Stimulated activated naive CD8-positive, alpha-beta T cell treated with anti-CD3 and anti-CD28 coated beads, Interleukin-15, amount 100 ng/mL, for 72 hours (primary cell): ENCODE results near the gene ADGRB2.
A peak's percentile ranks its signal among the peaks of the same experiment; 100 is the strongest.

ENCODE experiments used
- ATAC-seq: fragments of 150-1000 bp; cut with Tn5 transposase; 2 replicates; pipeline ENCODE4 v1.10.0; 2021; ENCODE audit warnings: mild to moderate bottlenecking, moderate library complexity
- DNase-seq, 2 donors: peaks; one replicate each; pipeline ENCODE4 v3.0.0; 2021 to 2022
- H3K27ac Mint-ChIP-seq, 2 donors: one replicate each; pipeline ENCODE4 v1.8.0; 2022; ENCODE audit warnings: mild to moderate bottlenecking in 2 of 2, mixed read lengths in 2 of 2, moderate library complexity in 2 of 2
- H3K27me3 Mint-ChIP-seq: one replicate; pipeline ENCODE4 v1.8.0; 2022; ENCODE audit warnings: mixed read lengths
- H3K4me1 Mint-ChIP-seq: one replicate; pipeline ENCODE4 v1.8.0; 2022; ENCODE audit warnings: mild to moderate bottlenecking, mixed read lengths
- H3K4me3 Mint-ChIP-seq, 2 donors: one replicate each; pipeline ENCODE4 v1.8.0; 2022; ENCODE audit warnings: mild to moderate bottlenecking in 2 of 2, mixed read lengths in 2 of 2, moderate library complexity in 1 of 2
- H3K9me3 Mint-ChIP-seq, 2 donors: one replicate each; pipeline ENCODE4 v1.8.0; 2022; ENCODE audit warnings: mixed read lengths in 2 of 2

The ADGRB2 gene

DNA sequence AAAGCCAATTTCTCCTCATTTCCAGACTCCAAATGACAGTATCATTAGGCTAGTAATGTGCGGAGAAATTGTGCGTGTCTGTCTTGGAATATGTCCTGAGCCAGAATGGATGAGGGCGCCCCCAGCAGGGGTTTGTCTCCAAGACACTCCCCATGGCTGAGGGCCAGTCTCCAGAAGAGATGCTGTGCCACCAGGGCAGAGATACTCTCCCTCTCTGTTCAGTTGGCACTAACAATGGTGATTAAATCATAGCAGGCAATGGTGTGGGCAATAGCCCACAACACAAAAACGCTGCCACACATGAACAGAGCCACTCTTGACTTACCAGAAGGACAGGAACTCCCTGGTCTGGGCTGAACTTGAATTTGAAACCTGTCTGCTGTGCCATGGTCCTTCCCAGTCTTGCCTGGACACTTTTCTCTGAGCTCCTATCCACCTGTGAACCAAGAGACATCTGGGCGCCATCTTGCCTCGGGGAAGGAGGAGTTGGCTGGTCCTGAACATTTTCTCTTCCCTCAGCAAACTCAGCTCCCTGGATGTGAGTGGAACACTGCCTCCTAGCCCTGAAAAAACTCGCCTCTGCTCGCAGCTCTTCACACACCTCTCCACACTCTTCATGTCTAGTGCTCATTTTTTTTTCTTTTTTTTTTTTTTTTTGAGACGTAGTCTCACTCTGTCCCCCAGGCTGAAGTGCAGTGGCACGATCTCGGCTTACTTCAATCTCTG, 14.8 kb upstream of the ADGRB2 start:
- no peak for ATAC-seq
- Mint-ChIP-seq H3K9me3 (no peaks in the 10 kb centered on the region), H3K4me3 (no peak overlapping the region), H3K27ac (peak overlapping the region in 1 of 2 donors; percentile 56), H3K4me1 (peaks cover 11% of the 10 kb centered on the region), H3K27me3 (peaks cover 38% of the 10 kb centered on the region)
- DNase-seq, result no peak

GRCh38 chr1:31776516-31776915, 12.4 kb upstream of the ADGRB2 start:
- Mint-ChIP-seq H3K27me3 (peaks cover 60% of the 10 kb centered on the region), H3K4me3 (no peak overlapping the region), H3K4me1 (peaks cover 35% of the 10 kb centered on the region), H3K27ac (no peak overlapping the region), H3K9me3 (no peaks in the 10 kb centered on the region)
- DNase-seq (no peak), ATAC-seq (no peak)

DNA sequence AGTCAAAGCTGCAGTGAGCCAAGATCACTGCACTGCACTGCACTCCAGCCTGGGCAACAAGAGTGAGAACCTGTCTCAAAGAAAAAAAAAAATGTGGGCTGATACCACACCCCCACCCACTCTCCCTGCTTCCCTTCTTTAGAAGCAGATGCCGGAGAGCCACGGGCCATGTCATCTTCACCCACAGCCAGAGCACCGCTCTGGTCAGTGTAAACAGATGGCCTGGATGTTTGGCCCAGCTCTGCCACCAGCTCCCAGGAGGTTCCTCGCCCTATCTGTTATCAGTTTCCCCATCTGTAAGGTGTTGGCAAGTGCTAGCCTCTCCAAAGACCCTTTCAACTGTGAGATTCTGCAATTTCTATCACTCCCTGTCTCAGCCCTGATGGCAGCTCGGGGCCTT, 11.9 kb upstream of the ADGRB2 start:
- no peak overlapping the region for H3K4me3 Mint-ChIP-seq
- peaks cover 64% of the 10 kb centered on the region for H3K27me3 Mint-ChIP-seq
- DNase-seq (no peak), ATAC-seq (no peak)
- H3K9me3 Mint-ChIP-seq, result no peaks in the 10 kb centered on the region
- H3K4me1 Mint-ChIP-seq, result peaks cover 40% of the 10 kb centered on the region
- no peak overlapping the region for H3K27ac Mint-ChIP-seq

- no peak for DNase-seq
- no peak for ATAC-seq
- Mint-ChIP-seq H3K4me1 (peaks cover 41% of the 10 kb centered on the region), H3K4me3 (no peak overlapping the region), H3K27me3 (peaks cover 69% of the 10 kb centered on the region), H3K27ac (no peak overlapping the region), H3K9me3 (no peaks in the 10 kb centered on the region)
Observed at GRCh38 chr1:31775210-31775999, 11.3 kb upstream of the ADGRB2 start.

DNA sequence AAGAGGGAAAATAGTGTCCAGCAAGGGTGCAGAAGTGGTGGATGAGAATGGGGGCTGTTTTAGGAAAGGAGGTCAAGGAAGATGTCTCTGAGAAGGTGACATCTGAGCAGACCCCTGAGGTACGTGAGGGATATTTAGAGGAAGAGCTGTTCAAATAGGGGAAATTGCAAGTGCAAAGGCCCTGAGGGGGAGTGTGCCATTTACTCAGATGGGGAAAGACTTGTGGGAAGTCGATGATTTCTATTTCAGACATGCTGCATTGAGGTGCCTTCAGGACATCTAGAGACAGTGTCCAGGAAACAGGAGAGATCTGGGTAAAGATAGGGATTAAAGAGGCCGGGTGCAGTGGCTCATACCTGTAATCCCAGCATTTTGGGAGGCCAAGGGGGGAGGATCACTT, 10.4 kb upstream of the ADGRB2 start:
- DNase-seq, result no peak
- ATAC-seq, result no peak
- no peak overlapping the region for H3K4me3 Mint-ChIP-seq
- H3K27me3 Mint-ChIP-seq, result peaks cover 69% of the 10 kb centered on the region
- H3K9me3 Mint-ChIP-seq, result no peaks in the 10 kb centered on the region
- peaks cover 48% of the 10 kb centered on the region for H3K4me1 Mint-ChIP-seq
- H3K27ac Mint-ChIP-seq, result no peak overlapping the region

DNA sequence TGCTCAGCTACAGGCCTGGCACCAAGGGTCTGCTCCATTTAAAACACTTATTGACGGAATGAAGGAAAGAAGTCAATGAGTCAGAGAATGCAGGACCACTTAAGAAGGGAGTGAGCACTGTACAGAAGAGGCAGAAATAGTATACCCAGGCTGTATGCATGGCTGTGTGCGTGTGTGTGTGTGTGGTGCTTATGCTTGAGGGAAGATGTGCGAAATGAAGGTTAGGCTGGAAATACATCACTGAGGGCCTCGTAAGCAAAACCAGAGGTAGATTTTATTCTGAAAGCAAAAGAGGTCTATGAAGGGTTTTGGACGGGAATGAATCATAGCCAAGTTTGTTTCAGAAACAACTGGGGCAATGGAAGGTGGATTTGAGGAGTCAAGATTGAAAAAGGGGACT, 9.7 kb upstream of the ADGRB2 start:
- DNase-seq (no peak), ATAC-seq (no peak)
- Mint-ChIP-seq H3K27ac (no peak overlapping the region), H3K4me1 (peaks cover 55% of the 10 kb centered on the region), H3K9me3 (no peaks in the 10 kb centered on the region), H3K27me3 (peaks cover 69% of the 10 kb centered on the region), H3K4me3 (no peak overlapping the region)

DNA sequence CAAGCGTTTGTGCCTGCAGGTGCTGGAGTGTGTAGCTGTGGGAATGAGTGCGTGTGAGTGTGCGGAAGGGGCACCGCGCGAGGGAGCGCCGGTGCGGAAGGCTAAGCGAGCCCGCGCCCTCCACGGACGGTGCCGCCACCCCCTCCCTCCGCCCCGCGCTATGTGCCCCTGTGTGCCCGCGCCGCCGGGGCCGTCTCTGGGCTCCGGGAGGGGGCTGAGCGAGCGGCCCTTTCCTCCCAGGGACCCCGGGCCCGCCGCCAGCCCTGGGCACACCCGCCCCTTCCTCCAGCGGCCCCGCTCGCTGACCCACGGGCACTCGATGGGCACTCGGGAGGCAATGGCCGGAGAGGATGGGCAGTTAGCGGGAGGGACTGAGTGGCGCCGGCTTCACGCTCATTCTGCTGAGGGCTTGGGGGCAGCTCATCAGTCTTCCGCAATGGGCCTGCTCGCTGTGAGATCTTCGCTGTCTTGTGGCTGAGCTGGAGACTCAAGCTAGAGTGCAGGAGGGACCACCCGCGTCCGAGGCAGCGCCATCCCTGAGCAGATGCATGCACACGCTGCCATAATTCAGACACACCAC, 8.6 kb upstream of the ADGRB2 start:
- Mint-ChIP-seq H3K4me3 (peak overlapping the region; percentile 78 to 84), H3K4me1 (peaks cover 55% of the 10 kb centered on the region), H3K27me3 (peaks cover 65% of the 10 kb centered on the region), H3K27ac (no peak overlapping the region), H3K9me3 (no peaks in the 10 kb centered on the region)
- DNase-seq, result no peak
- peak; percentile 47 for ATAC-seq

GRCh38 chr1:31771891-31772668, 7.9 kb upstream of the ADGRB2 start:
- no peak overlapping the region for H3K27ac Mint-ChIP-seq
- H3K4me1 Mint-ChIP-seq, result peaks cover 55% of the 10 kb centered on the region
- ATAC-seq (peak; percentile 81), DNase-seq (peak; percentile 34 to 39)
- H3K4me3 Mint-ChIP-seq, result peak overlapping the region; percentile 78 to 84
- H3K27me3 Mint-ChIP-seq, result peaks cover 59% of the 10 kb centered on the region
- H3K9me3 Mint-ChIP-seq, result no peaks in the 10 kb centered on the region

DNA sequence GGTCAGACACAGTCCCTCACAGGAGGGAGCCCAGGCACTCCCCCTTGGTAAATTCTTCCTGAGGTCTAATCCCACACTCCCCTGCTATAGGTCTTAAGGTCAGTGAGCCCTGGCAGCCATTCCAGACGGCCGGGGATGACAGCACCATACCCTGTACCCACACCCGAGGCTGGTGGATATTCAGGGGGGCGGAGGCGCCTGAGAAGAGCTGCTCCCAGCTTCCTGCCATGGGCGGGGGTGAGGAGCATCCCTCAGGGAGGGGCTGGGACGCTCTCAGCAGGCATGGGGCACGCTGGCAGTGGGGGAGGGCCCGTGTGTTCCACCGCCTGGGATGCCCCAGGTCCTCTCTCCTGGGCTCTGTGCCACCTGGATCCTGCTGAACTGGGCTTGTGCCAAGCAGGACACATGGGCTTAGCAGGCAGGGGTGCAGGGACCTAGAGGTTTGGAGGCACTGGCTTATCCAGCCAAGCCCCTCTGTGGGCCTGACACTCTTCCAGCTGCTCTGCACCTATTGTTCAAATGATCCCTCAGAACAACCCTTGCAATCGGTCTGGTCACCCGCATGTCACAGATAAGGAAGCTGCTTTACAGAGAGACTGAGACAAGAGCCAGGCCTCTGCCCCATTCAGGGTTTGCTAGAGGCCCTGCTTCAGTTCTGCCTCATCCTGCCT, 5.7 kb upstream of the ADGRB2 start:
- Mint-ChIP-seq H3K9me3 (no peaks in the 10 kb centered on the region), H3K4me1 (peaks cover 59% of the 10 kb centered on the region), H3K27ac (no peak overlapping the region), H3K27me3 (peaks cover 45% of the 10 kb centered on the region), H3K4me3 (no peak overlapping the region)
- DNase-seq, result no peak
- ATAC-seq, result no peak

- Mint-ChIP-seq H3K4me1 (peaks cover 60% of the 10 kb centered on the region), H3K27ac (no peak overlapping the region), H3K9me3 (no peaks in the 10 kb centered on the region), H3K4me3 (no peak overlapping the region), H3K27me3 (peaks cover 43% of the 10 kb centered on the region)
- DNase-seq, result no peak
- no peak for ATAC-seq
Observed at GRCh38 chr1:31768939-31769704, 5.0 kb upstream of the ADGRB2 start.

GRCh38 chr1:31768407-31768907, 4.3 kb upstream of the ADGRB2 start:
- Mint-ChIP-seq H3K27ac (no peak overlapping the region), H3K4me1 (peaks cover 55% of the 10 kb centered on the region), H3K27me3 (peaks cover 39% of the 10 kb centered on the region), H3K4me3 (no peak overlapping the region), H3K9me3 (no peaks in the 10 kb centered on the region)
- no peak for DNase-seq
- no peak for ATAC-seq

DNA sequence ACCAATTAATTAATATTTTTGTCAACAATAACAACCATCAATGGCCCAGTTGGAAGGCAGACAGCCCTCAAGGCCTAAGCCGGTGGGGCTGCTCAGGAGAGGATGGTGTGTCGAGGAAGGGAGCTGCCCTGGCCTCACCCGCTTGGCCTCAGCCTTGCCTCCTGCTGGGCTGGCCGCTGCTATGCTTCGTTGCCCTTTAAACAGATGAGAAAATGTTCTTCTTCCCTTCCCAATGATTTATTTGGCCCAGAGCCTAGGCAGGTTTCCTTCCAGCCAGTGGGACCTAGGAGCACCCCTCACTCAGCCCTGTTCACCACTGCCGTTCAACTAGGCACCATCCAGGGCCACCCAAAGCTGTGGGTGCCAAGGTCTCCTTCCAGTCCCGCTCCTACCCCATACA, 3.1 kb upstream of the ADGRB2 start:
- peaks cover 39% of the 10 kb centered on the region for H3K27me3 Mint-ChIP-seq
- ATAC-seq (no peak), DNase-seq (no peak)
- H3K9me3 Mint-ChIP-seq, result no peaks in the 10 kb centered on the region
- H3K4me3 Mint-ChIP-seq, result no peak overlapping the region
- no peak overlapping the region for H3K27ac Mint-ChIP-seq
- H3K4me1 Mint-ChIP-seq, result peaks cover 55% of the 10 kb centered on the region

DNA sequence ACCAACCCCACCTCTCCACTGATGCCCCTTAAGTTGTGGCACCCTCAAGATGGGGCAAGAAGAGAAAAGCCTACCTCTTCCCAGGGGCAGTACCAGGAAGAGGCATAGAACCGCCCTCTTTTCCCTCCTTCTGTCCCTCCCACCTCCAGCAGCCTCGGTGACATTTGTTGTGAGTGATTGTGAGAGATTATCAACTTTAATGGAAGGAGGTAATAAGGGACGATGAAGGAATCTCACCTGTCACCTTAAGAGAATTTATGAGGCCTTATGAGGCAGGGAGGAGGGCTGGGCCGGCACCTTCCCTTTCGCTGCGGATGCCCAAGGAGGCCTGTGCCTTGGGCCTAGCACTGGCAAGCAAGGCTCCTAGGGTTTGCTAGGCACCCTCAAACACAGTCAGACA, 1.4 kb upstream of the ADGRB2 start:
- peaks cover 48% of the 10 kb centered on the region for H3K4me1 Mint-ChIP-seq
- no peak overlapping the region for H3K27ac Mint-ChIP-seq
- no peak overlapping the region for H3K4me3 Mint-ChIP-seq
- ATAC-seq (no peak), DNase-seq (no peak)
- peaks cover 38% of the 10 kb centered on the region for H3K27me3 Mint-ChIP-seq
- no peaks in the 10 kb centered on the region for H3K9me3 Mint-ChIP-seq

DNA sequence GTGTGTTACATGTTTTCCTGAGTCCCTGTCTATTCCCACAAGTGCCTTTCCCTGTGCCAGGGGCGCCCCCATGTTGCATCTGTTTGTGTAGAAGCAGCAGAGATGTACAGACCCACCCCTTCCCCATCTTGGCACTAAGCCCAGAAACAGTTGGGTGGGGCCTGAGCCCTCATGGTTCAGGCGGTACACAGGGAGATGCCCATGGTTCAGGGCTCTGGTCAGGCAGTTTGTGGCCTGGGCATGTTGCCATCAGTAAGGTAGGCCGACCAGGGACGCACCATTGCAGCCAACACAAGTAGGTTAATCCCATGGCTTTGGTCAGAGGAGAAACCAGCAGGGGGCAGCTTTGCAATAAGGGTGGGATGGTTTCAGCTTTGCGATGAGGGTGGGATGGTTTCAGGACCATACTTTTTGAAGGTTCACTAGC, 914 bp upstream of the ADGRB2 start:
- Mint-ChIP-seq H3K4me3 (no peak overlapping the region), H3K9me3 (no peaks in the 10 kb centered on the region), H3K27me3 (peaks cover 43% of the 10 kb centered on the region), H3K27ac (no peak overlapping the region), H3K4me1 (peaks cover 47% of the 10 kb centered on the region)
- ATAC-seq, result no peak
- no peak for DNase-seq
